Karpas-422 (cell line): ENCODE results near the gene CST7. TPM values are rescaled to one million over a fixed set of nuclear protein-coding genes. Genes with fewer than 3 reads are reported as not detected.

ENCODE experiments used
- DNase-seq: peaks from one replicate; pipeline ENCODE4 v3.0.0-alpha.2; 2015
- H2AFZ ChIP-seq: fragments of 200-600 bp; sonication (generic); 2 replicates; pipeline ENCODE4 v1.6.1; 2014; ENCODE audit warnings: antibody characterized with exemption, low read length, mixed read lengths
- H3K27ac ChIP-seq: fragments of 200-600 bp; sonication (generic); 2 replicates; pipeline ENCODE4 v1.5.1; 2014; ENCODE audit warnings: mild to moderate bottlenecking, low read length, moderate library complexity
- H3K27me3 ChIP-seq: fragments of 200-600 bp; sonication (generic); 2 replicates; pipeline ENCODE4 v1.6.1; 2014; ENCODE audit warnings: low read length, mixed read lengths
- H3K36me3 ChIP-seq: fragments of 200-600 bp; sonication (generic); 2 replicates; pipeline ENCODE4 v1.6.1; 2014; ENCODE audit warnings: low read length, mixed read lengths; ENCODE audit not compliant: insufficient read depth
- H3K4me1 ChIP-seq: fragments of 200-600 bp; sonication (generic); 2 replicates; pipeline ENCODE4 v1.6.1; 2014; ENCODE audit warnings: mild to moderate bottlenecking, low read length, mixed read lengths
- H3K4me2 ChIP-seq: fragments of 200-600 bp; sonication (generic); 2 replicates; pipeline ENCODE4 v1.6.1; 2014; ENCODE audit warnings: low read length, low read depth, mild to moderate bottlenecking; ENCODE audit not compliant: poor library complexity, severe bottlenecking
- H3K4me3 ChIP-seq: fragments of 200-600 bp; sonication (generic); 2 replicates; pipeline ENCODE4 v1.5.1; 2014; ENCODE audit warnings: mild to moderate bottlenecking, antibody characterized with exemption, low read length, mixed read lengths
- H3K79me2 ChIP-seq: fragments of 200-600 bp; sonication (generic); 2 replicates; pipeline ENCODE4 v1.6.1; 2014; ENCODE audit warnings: mild to moderate bottlenecking, low read length, mixed read lengths
- H3K9ac ChIP-seq: fragments of 200-600 bp; sonication (generic); 2 replicates; pipeline ENCODE4 v1.6.0; 2014; ENCODE audit warnings: low read length
- H3K9me2 ChIP-seq: fragments of 200-600 bp; sonication (generic), shearing (Covaris generic); replicated peaks from 2 replicates; pipeline ENCODE4 v1.6.0; 2014; ENCODE audit warnings: mild to moderate bottlenecking, low read length, moderate library complexity; ENCODE audit not compliant: insufficient read depth
- H3K9me3 ChIP-seq: fragments of 300-700, 200-600 bp; sonication (generic); 2 replicates; pipeline ENCODE4 v1.6.1; 2014; ENCODE audit warnings: low read length, mixed read lengths
- H4K20me1 ChIP-seq: fragments of 200-600 bp; sonication (generic); 2 replicates; pipeline ENCODE4 v1.6.1; 2014; ENCODE audit warnings: mild to moderate bottlenecking, antibody characterized with exemption, low read length, low read depth; ENCODE audit not compliant: insufficient read depth
- total RNA-seq: library from RNA; depleted of rRNA; stranded (reverse); fragments of >200 nt; shearing (Covaris generic); gene quantifications from 2 replicates; pipeline ENCODE4 v1.2.3, GENCODE V29; 2014; ENCODE audit warnings: low replicate concordance; rRNA removed

CST7 gene
- total RNA-seq: not detected in 2 replicates

- H3K4me3 ChIP-seq: no peak within 1 kb of the TSS
- no peak within 1 kb of the TSS for H3K27ac ChIP-seq
- no peaks in the 10 kb centered on the region for H3K4me1 ChIP-seq
- no peak within 1 kb of the TSS for H3K4me2 ChIP-seq
- H3K9me2 ChIP-seq: no peaks in the 10 kb centered on the region
- no peaks in the 10 kb centered on the region for H3K9me3 ChIP-seq
- no peak within 1 kb of the TSS for H2AFZ ChIP-seq
- H3K79me2 ChIP-seq: no peaks in the 10 kb centered on the region
- H3K27me3 ChIP-seq: no peaks in the 10 kb centered on the region
- H3K36me3 ChIP-seq: no peaks in the 10 kb centered on the region
- no peak for DNase-seq
- H4K20me1 ChIP-seq: no peaks in the 10 kb centered on the region
- no peak within 1 kb of the TSS for H3K9ac ChIP-seq
These were observed at the start of gene CST7 for GRCh38 chr20:24948939-24949679. TSS of gene CST7 (plus strand) at chr20:24949269. CDS start at chr20:24949506, 237 bp downstream.

- Histone ChIP-seq H3K27me3 (no peaks in the 10 kb centered on the region), H3K36me3 (no peaks in the 10 kb centered on the region), H3K79me2 (no peaks in the 10 kb centered on the region), H2AFZ (no peak overlapping the region), H4K20me1 (no peaks in the 10 kb centered on the region), H3K27ac (no peak overlapping the region), H3K4me3 (no peak overlapping the region), H3K4me2 (no peak overlapping the region), H3K9me3 (no peaks in the 10 kb centered on the region), H3K9me2 (no peaks in the 10 kb centered on the region), H3K9ac (no peak overlapping the region), H3K4me1 (no peaks in the 10 kb centered on the region)
- DNase-seq: no peak
These were observed 42.3 kb upstream of the CST7 start for GRCh38 chr20:24906806-24907205.

GRCh38 chr20:24908642-24909041, 40.4 kb upstream of the CST7 start:
- Histone ChIP-seq H2AFZ (no peak overlapping the region), H3K27me3 (no peaks in the 10 kb centered on the region), H3K9ac (no peak overlapping the region), H4K20me1 (no peaks in the 10 kb centered on the region), H3K4me3 (no peak overlapping the region), H3K27ac (no peak overlapping the region), H3K9me3 (no peaks in the 10 kb centered on the region), H3K9me2 (no peaks in the 10 kb centered on the region), H3K79me2 (no peaks in the 10 kb centered on the region), H3K4me2 (no peak overlapping the region), H3K4me1 (no peaks in the 10 kb centered on the region), H3K36me3 (no peaks in the 10 kb centered on the region)
- no peak for DNase-seq

GRCh38 chr20:24909086-24909780, 39.8 kb upstream of the CST7 start:
- H3K27ac ChIP-seq: no peak overlapping the region
- H3K4me3 ChIP-seq: no peak overlapping the region
- H2AFZ ChIP-seq: no peak overlapping the region
- no peaks in the 10 kb centered on the region for H4K20me1 ChIP-seq
- DNase-seq: no peak
- no peaks in the 10 kb centered on the region for H3K36me3 ChIP-seq
- no peaks in the 10 kb centered on the region for H3K4me1 ChIP-seq
- H3K9ac ChIP-seq: no peak overlapping the region
- H3K27me3 ChIP-seq: no peaks in the 10 kb centered on the region
- no peak overlapping the region for H3K4me2 ChIP-seq
- H3K79me2 ChIP-seq: no peaks in the 10 kb centered on the region
- H3K9me2 ChIP-seq: no peaks in the 10 kb centered on the region
- H3K9me3 ChIP-seq: no peaks in the 10 kb centered on the region

GRCh38 chr20:24909861-24910260, 39.2 kb upstream of the CST7 start:
- Histone ChIP-seq H3K4me1 (no peaks in the 10 kb centered on the region), H3K9ac (no peak overlapping the region), H3K79me2 (no peaks in the 10 kb centered on the region), H3K9me3 (no peaks in the 10 kb centered on the region), H3K27ac (no peak overlapping the region), H2AFZ (no peak overlapping the region), H3K27me3 (no peaks in the 10 kb centered on the region), H3K9me2 (no peaks in the 10 kb centered on the region), H3K4me3 (no peak overlapping the region), H3K36me3 (no peaks in the 10 kb centered on the region), H3K4me2 (no peak overlapping the region), H4K20me1 (no peaks in the 10 kb centered on the region)
- DNase-seq: no peak

- H3K9ac ChIP-seq: no peak overlapping the region
- no peak overlapping the region for H3K4me2 ChIP-seq
- H3K9me3 ChIP-seq: no peaks in the 10 kb centered on the region
- H3K27ac ChIP-seq: no peak overlapping the region
- no peaks in the 10 kb centered on the region for H4K20me1 ChIP-seq
- no peaks in the 10 kb centered on the region for H3K36me3 ChIP-seq
- no peak overlapping the region for H3K4me3 ChIP-seq
- DNase-seq: no peak
- H3K27me3 ChIP-seq: no peaks in the 10 kb centered on the region
- H3K9me2 ChIP-seq: no peaks in the 10 kb centered on the region
- no peaks in the 10 kb centered on the region for H3K4me1 ChIP-seq
- no peak overlapping the region for H2AFZ ChIP-seq
- H3K79me2 ChIP-seq: no peaks in the 10 kb centered on the region
These were observed 38.6 kb upstream of the CST7 start for GRCh38 chr20:24910461-24910860.

- no peak overlapping the region for H3K4me2 ChIP-seq
- H3K9me2 ChIP-seq: no peaks in the 10 kb centered on the region
- H3K9me3 ChIP-seq: no peaks in the 10 kb centered on the region
- H3K4me1 ChIP-seq: no peaks in the 10 kb centered on the region
- H4K20me1 ChIP-seq: no peaks in the 10 kb centered on the region
- H3K27me3 ChIP-seq: no peaks in the 10 kb centered on the region
- no peak for DNase-seq
- no peaks in the 10 kb centered on the region for H3K36me3 ChIP-seq
- H3K79me2 ChIP-seq: no peaks in the 10 kb centered on the region
- no peak overlapping the region for H2AFZ ChIP-seq
- H3K4me3 ChIP-seq: no peak overlapping the region
- H3K27ac ChIP-seq: no peak overlapping the region
- H3K9ac ChIP-seq: no peak overlapping the region
These were observed 37.6 kb upstream of the CST7 start for GRCh38 chr20:24911461-24911860.

- Histone ChIP-seq H3K4me2 (no peak overlapping the region), H3K27me3 (no peaks in the 10 kb centered on the region), H2AFZ (no peak overlapping the region), H3K79me2 (no peaks in the 10 kb centered on the region), H3K9me2 (no peaks in the 10 kb centered on the region), H3K27ac (no peak overlapping the region), H4K20me1 (no peaks in the 10 kb centered on the region), H3K36me3 (no peaks in the 10 kb centered on the region), H3K4me3 (no peak overlapping the region), H3K9me3 (no peaks in the 10 kb centered on the region), H3K4me1 (no peaks in the 10 kb centered on the region), H3K9ac (no peak overlapping the region)
- no peak for DNase-seq
These were observed 36.5 kb upstream of the CST7 start for GRCh38 chr20:24912397-24913075.
